GM12878 (cell line): ENCODE measurements around the gene FNTB. TPM values are rescaled to one million over a fixed set of nuclear protein-coding genes. Genes with fewer than 3 reads are reported as not detected.
A peak's percentile ranks its signal among the peaks of the same experiment; 100 is the strongest.

ENCODE experiments used
- ATAC-seq: fragments of 200-7000 bp; cut with Tn5 transposase; 3 replicates; pipeline ENCODE4 v1.9.1; 2020; ENCODE audit warnings: mild to moderate bottlenecking, moderate library complexity
- BruUV-seq: library from RNA; stranded (reverse); fragments of 400-500 nt; replicated peaks from 2 replicates; lab custom pipeline; 2021; lab: Mats Ljungman, UMichigan
- CTCF ChIA-PET: fragments of 300-600 bp; sonication (Branson Sonifier 250); formaldehyde crosslinking; extraction: SDS; loops from one replicate; lab custom pipeline; 2021; ENCODE audit warnings: inconsistent platforms; lab: Yijun Ruan, JAX
- POLR2A ChIA-PET: fragments of 350-600 bp; formaldehyde crosslinking; extraction: SDS; loops from one replicate; lab custom pipeline; 2021; ENCODE audit warnings: inconsistent platforms; lab: Charles Lee
- RAD21 ChIA-PET: fragments of 300-600 bp; sonication (Branson Sonifier 250); formaldehyde crosslinking; loops from one replicate; lab custom pipeline; 2023; ENCODE audit warnings: antibody characterized with exemption; ENCODE audit not compliant: unreplicated experiment; lab: Charles Lee
- SMC1A ChIA-PET: fragments of 300-600 bp; sonication (Branson Sonifier 250); formaldehyde crosslinking; loops from one replicate; lab custom pipeline; 2023; ENCODE audit not compliant: unreplicated experiment, uncharacterized antibody; lab: Charles Lee
- DNase-seq: peaks from one replicate; pipeline ENCODE4 v3.0.0-alpha.2; 2011; ENCODE audit warnings: low read depth, low spot score
- FAIRE-seq: peaks from 3 replicates; lab custom pipeline; 2011; peaks lifted over from hg19 to GRCh38; lab: Jason Lieb, UNC
- H2AFZ ChIP-seq: 2 replicates; pipeline ENCODE4 v1.6.0; 2011; ENCODE audit warnings: low read depth, low read length, control low read depth; ENCODE audit not compliant: control insufficient read depth
- H3K27ac ChIP-seq: 2 replicates; pipeline ENCODE4 v1.5.1; 2011; ENCODE audit warnings: control low read depth; ENCODE audit not compliant: control insufficient read depth, insufficient read depth
- H3K27me3 ChIP-seq, 2 experiments: replicated peaks in 1 of 2; 2 replicates each; pipeline versions ENCODE4 v1.6.0 to v1.6.1; 2011; ENCODE audit warnings: low read length in 1 of 2; ENCODE audit not compliant: control insufficient read depth in 2 of 2, insufficient read depth in 2 of 2
- H3K36me3 ChIP-seq, 2 experiments: 2 replicates each; pipeline ENCODE4 v1.5.1; 2011; ENCODE audit warnings: low read length in 1 of 2; ENCODE audit not compliant: control insufficient read depth in 2 of 2, insufficient read depth in 2 of 2
- H3K4me1 ChIP-seq: 2 replicates; pipeline ENCODE4 v1.6.1; 2011; ENCODE audit warnings: mild to moderate bottlenecking, low read length, moderate library complexity, mixed read lengths; ENCODE audit not compliant: control insufficient read depth, insufficient read depth
- H3K4me2 ChIP-seq: 2 replicates; pipeline ENCODE4 v1.6.0; 2011; ENCODE audit warnings: control low read depth; ENCODE audit not compliant: control insufficient read depth, insufficient read depth
- H3K4me3 ChIP-seq: fragments of 200-600 bp; sonication (generic); 2 replicates; pipeline ENCODE4 v1.5.1; 2016
- H3K79me2 ChIP-seq: 2 replicates; pipeline ENCODE4 v1.6.0; 2011; ENCODE audit warnings: low read length; ENCODE audit not compliant: control insufficient read depth, insufficient read depth
- H3K9ac ChIP-seq: 2 replicates; pipeline ENCODE4 v1.8.0; 2011; ENCODE audit warnings: low read length, control low read depth, mixed read lengths; ENCODE audit not compliant: control insufficient read depth, insufficient read depth
- H3K9me3 ChIP-seq: replicated peaks from 3 replicates; pipeline ENCODE4 v1.5.1; 2011; ENCODE audit warnings: mild to moderate bottlenecking, low read length; ENCODE audit not compliant: control insufficient read depth, insufficient read depth
- H4K20me1 ChIP-seq: 2 replicates; pipeline ENCODE4 v1.6.0; 2011; ENCODE audit not compliant: control insufficient read depth, insufficient read depth
- CEBPB ChIP-seq, 2 experiments: fragments of 150-350 bp in 1 of 2; IDR thresholded peaks; 2 replicates each; pipeline ENCODE4 v1.6.1; 2012 to 2014; ENCODE audit warnings: low read depth in 2 of 2, low read length in 2 of 2, borderline replicate concordance in 1 of 2, inconsistent platforms in 1 of 2
- CUX1 ChIP-seq: IDR thresholded peaks from 2 replicates; pipeline ENCODE4 v1.6.1; 2012; ENCODE audit warnings: improper control_type of control experiment, low read depth, low read length; ENCODE audit not compliant: insufficient replicate concordance
- GATAD2B ChIP-seq: fragments of 450-650 bp; conservative IDR thresholded peaks from 2 replicates; pipeline ENCODE4 v1.6.1; 2017; ENCODE audit warnings: low read depth, mild to moderate bottlenecking, moderate library complexity
- IRF4 ChIP-seq: IDR thresholded peaks from 2 replicates; pipeline ENCODE4 v1.6.1; 2011; ENCODE audit warnings: low read depth, low read length
- LARP7 ChIP-seq: fragments of 450-650 bp; IDR thresholded peaks from 2 replicates; pipeline ENCODE4 v1.6.1; 2017; ENCODE audit warnings: mild to moderate bottlenecking
- MEF2A ChIP-seq: IDR thresholded peaks from 2 replicates; pipeline ENCODE4 v1.6.1; 2011; ENCODE audit warnings: low read depth, mild to moderate bottlenecking, low read length, moderate library complexity; ENCODE audit not compliant: insufficient read depth
- MLLT1 ChIP-seq: fragments of 450-650 bp; IDR thresholded peaks from 2 replicates; pipeline ENCODE4 v1.6.1; 2016; ENCODE audit warnings: mild to moderate bottlenecking
- SRF ChIP-seq, 2 experiments: IDR thresholded peaks; 2 replicates each; pipeline ENCODE4 v1.6.1; 2011; ENCODE audit warnings: low read depth in 2 of 2, low read length in 2 of 2, mild to moderate bottlenecking in 1 of 2, moderate library complexity in 1 of 2
- YBX1 ChIP-seq: fragments of 450-650 bp; IDR thresholded peaks from 2 replicates; pipeline ENCODE4 v1.6.1; 2016; ENCODE audit warnings: antibody characterized with exemption
- YY1 ChIP-seq: IDR thresholded peaks from 2 replicates; pipeline ENCODE4 v1.6.1; 2011; ENCODE audit warnings: low read depth, mild to moderate bottlenecking, low read length
- ZBED1 ChIP-seq: IDR thresholded peaks from 2 replicates; pipeline ENCODE4 v1.6.1; 2016; ENCODE audit warnings: borderline replicate concordance
- ZZZ3 ChIP-seq: IDR thresholded peaks from 2 replicates; pipeline ENCODE4 v1.6.1; 2011; ENCODE audit warnings: low read depth; ENCODE audit not compliant: control insufficient read depth, insufficient read length
- in situ Hi-C: fragments of 300-500 bp; cut with MboI; formaldehyde crosslinking; loops from 9 replicates; pipeline ENCODE4 v1.14.3; 2018; ENCODE audit warnings: mixed read lengths
- intact Hi-C: fragments of 100-400 bp; cut with micrococcal nuclease; formaldehyde crosslinking; loops from one replicate; pipeline ENCODE4 v1.14.2; 2022; ENCODE audit not compliant: unreplicated experiment
- polyA plus RNA-seq, 11 experiments: library from polyadenylated mRNA; depleted of rRNA in 4 of 11; unstranded in 6 of 11; stranded (reverse) in 5 of 11; fragments of >200 nt; fragmentation: Nextera tagmentation in 4 of 11; fragmentation: Illumina TruSeq in 1 of 11; extraction: Ambion mirVana in 4 of 11; extraction: Trizol in 1 of 11; gene quantifications; 1 replicate in 1 of 11; 2 replicates in 10 of 11; pipeline versions ENCODE4 v1.2.1 to v1.2.3, GENCODE V29; 2011 to 2016; ENCODE audit warnings: inconsistent platforms in 2 of 11, missing spikeins in 2 of 11, low read depth in 1 of 11
- total RNA-seq, 4 experiments: library from RNA; depleted of rRNA in 3 of 4; stranded (reverse); fragments of >200 nt in 3 of 4; fragmentation: Illumina TruSeq in 1 of 4; extraction: Trizol in 1 of 4; gene quantifications; 2 replicates each; pipeline versions ENCODE4 v1.2.1 to v1.2.3, GENCODE V29; 2013 to 2021
- TF ChIP-seq, protein P1 (sequence below): fragments of 450-650 bp; IDR thresholded peaks from 2 replicates; pipeline ENCODE4 v1.6.1; 2017; ENCODE audit warnings: mild to moderate bottlenecking, moderate library complexity

Gene FNTB
- total and polyA plus RNA-seq, 10 of the 15 experiments (the other 5 are each of a cell fraction or from before 2014, with no cell fraction given) = 10.4 to 25.1 (median 16.7) TPM

- FAIRE-seq = no peak
- Histone ChIP-seq H2AFZ (no peak overlapping the region), H3K4me3 (no peak overlapping the region), H3K27ac (peak overlapping the region; percentile 74; the same call in 1 of the 2 replicates), H3K36me3 (no peaks in the 10 kb centered on the region), H3K79me2 (peaks cover 55% of the 10 kb centered on the region), H3K9ac (no peak overlapping the region), H3K4me1 (peaks cover 28% of the 10 kb centered on the region), H3K4me2 (peak overlapping the region; percentile 35; the same call in 1 of the 2 replicates), H3K27me3 (no peaks in the 10 kb centered on the region), H3K9me3 (no peaks in the 10 kb centered on the region), H4K20me1 (no peaks in the 10 kb centered on the region)
- ChIA-PET CTCF (interaction anchor here (0.7 to 8.5 kb wide), 3 partner anchors 11 to 100 kb away, joined by 3 to 67 read pairs (median 11); partner anchors contain the start of gene FNTB), RAD21 (interaction anchor here (1.1 to 2.2 kb wide), 4 partner anchors 9 to 104 kb away, joined by 3 to 5 read pairs (median 5); partner anchors contain the start of genes FNTB and MAX), POLR2A (interaction anchor here (1.2 kb wide), 1 partner anchor 9 kb away, joined by 4 read pairs; no protein-coding TSS in a partner anchor), SMC1A (interaction anchor here (1.1 to 6.6 kb wide), 2 partner anchors 10 to 21 kb away, joined by 8 to 55 read pairs; partner anchors contain the start of gene FNTB)
- in situ Hi-C loops = no loop called here
- DNase-seq = no peak
- intact Hi-C loops = no loop called here
- no TSS peak for BruUV-seq
- peak; percentile 37 for ATAC-seq
- no peak for TF ChIP-seq YBX1
- TF ChIP-seq CEBPB (IDR thresholded peaks at IDR 0.05; ENCODE audit: borderline replicate concordance in 1 of 2, low read depth in 2 of 2, low read length in 2 of 2) = 0 out of 4 replicates have a peak, but pooled peaks of 1 of the 2 experiments have one; percentile 52
- TF ChIP-seq SRF (IDR thresholded peaks at IDR 0.05; ENCODE audit: low read depth in 2 of 2, low read length in 2 of 2) = no peak
- TF ChIP-seq ZZZ3 = no peak
- no peak for TF ChIP-seq MLLT1
- TF ChIP-seq MEF2A = no peak
- TF ChIP-seq IRF4 = no peak
- TF ChIP-seq, protein P1, sequence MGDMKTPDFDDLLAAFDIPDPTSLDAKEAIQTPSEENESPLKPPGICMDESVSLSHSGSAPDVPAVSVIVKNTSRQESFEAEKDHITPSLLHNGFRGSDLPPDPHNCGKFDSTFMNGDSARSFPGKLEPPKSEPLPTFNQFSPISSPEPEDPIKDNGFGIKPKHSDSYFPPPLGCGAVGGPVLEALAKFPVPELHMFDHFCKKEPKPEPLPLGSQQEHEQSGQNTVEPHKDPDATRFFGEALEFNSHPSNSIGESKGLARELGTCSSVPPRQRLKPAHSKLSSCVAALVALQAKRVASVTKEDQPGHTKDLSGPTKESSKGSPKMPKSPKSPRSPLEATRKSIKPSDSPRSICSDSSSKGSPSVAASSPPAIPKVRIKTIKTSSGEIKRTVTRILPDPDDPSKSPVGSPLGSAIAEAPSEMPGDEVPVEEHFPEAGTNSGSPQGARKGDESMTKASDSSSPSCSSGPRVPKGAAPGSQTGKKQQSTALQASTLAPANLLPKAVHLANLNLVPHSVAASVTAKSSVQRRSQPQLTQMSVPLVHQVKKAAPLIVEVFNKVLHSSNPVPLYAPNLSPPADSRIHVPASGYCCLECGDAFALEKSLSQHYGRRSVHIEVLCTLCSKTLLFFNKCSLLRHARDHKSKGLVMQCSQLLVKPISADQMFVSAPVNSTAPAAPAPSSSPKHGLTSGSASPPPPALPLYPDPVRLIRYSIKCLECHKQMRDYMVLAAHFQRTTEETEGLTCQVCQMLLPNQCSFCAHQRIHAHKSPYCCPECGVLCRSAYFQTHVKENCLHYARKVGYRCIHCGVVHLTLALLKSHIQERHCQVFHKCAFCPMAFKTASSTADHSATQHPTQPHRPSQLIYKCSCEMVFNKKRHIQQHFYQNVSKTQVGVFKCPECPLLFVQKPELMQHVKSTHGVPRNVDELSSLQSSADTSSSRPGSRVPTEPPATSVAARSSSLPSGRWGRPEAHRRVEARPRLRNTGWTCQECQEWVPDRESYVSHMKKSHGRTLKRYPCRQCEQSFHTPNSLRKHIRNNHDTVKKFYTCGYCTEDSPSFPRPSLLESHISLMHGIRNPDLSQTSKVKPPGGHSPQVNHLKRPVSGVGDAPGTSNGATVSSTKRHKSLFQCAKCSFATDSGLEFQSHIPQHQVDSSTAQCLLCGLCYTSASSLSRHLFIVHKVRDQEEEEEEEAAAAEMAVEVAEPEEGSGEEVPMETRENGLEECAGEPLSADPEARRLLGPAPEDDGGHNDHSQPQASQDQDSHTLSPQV = peak; percentile 72; the same call in 1 of the 2 replicates
- TF ChIP-seq ZBED1 = no peak
- no peak for TF ChIP-seq CUX1
- no peak for TF ChIP-seq GATAD2B
- TF ChIP-seq YY1 = peak; percentile 11; the same call in 1 of the 2 replicates
- no peak for TF ChIP-seq LARP7
Observed at GRCh38 chr14:64998455-64998931, 11.8 kb downstream of the FNTB start.
